ENCODE measurements around the gene NUB1. TPM values are rescaled to one million over a fixed set of nuclear protein-coding genes. Genes with fewer than 3 reads are reported as not detected.

Gene NUB1
- total and polyA plus RNA-seq, 12 donors, result 22.5 to 127 (median 48.6) TPM

DNA sequence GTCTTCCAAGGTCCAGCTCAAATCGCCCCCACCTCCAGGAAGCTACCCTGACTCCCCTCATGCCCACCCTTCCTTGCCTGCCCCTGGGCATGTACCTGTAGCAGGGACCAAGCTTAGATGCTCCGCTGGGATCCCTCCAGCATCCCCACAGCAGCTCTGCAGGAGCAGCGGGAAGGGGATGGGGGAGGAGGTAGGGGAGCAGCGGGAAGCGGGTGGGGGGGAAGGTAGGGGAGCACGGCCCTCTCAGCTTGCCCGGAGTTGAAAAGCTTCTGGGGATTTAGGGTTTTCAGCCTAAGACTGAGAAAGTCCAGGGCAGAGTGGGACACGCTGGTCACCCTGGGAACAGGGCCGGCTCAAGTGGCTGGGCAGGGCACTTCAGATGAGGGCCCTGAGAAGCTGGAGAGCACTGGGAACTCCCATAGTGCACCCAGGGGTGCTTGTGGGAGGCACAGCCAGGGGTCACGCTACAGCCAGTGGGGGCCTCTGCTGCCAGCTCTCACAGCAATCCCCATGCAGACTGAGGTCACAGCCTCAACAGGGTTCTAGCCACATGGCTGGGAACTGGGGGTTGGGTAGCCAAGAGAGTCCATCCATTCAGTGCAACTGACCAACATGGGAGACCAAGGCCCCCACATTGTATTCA lies 54.8 kb downstream of the NUB1 start:
- H3K9me3 ChIP-seq (replicated peaks in 1 of 3), result no peaks in the 10 kb centered on the region
- intact Hi-C loops (cut with DNase I), result no loop called here
- no peaks in the 10 kb centered on the region for H3K36me3 ChIP-seq (replicated peaks in 1 of 2)
- no peaks in the 10 kb centered on the region for H3K4me1 ChIP-seq (replicated peaks in 1 of 2)
- no peaks in the 10 kb centered on the region for H3K27me3 ChIP-seq
- no peak for DNase-seq
- H3K4me3 ChIP-seq, result no peak overlapping the region
- TF ChIP-seq POLR2A (IDR thresholded peaks at IDR 0.05), result no peak
- TF ChIP-seq, protein P1, sequence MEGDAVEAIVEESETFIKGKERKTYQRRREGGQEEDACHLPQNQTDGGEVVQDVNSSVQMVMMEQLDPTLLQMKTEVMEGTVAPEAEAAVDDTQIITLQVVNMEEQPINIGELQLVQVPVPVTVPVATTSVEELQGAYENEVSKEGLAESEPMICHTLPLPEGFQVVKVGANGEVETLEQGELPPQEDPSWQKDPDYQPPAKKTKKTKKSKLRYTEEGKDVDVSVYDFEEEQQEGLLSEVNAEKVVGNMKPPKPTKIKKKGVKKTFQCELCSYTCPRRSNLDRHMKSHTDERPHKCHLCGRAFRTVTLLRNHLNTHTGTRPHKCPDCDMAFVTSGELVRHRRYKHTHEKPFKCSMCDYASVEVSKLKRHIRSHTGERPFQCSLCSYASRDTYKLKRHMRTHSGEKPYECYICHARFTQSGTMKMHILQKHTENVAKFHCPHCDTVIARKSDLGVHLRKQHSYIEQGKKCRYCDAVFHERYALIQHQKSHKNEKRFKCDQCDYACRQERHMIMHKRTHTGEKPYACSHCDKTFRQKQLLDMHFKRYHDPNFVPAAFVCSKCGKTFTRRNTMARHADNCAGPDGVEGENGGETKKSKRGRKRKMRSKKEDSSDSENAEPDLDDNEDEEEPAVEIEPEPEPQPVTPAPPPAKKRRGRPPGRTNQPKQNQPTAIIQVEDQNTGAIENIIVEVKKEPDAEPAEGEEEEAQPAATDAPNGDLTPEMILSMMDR (IDR thresholded peaks at IDR 0.05), result no peak
- 76 to 94% (median 90%) methylated on average over 5 to 10 of the region's 10 CpGs for WGBS, 4 donors
- no peak overlapping the region for H3K27ac ChIP-seq

DNA sequence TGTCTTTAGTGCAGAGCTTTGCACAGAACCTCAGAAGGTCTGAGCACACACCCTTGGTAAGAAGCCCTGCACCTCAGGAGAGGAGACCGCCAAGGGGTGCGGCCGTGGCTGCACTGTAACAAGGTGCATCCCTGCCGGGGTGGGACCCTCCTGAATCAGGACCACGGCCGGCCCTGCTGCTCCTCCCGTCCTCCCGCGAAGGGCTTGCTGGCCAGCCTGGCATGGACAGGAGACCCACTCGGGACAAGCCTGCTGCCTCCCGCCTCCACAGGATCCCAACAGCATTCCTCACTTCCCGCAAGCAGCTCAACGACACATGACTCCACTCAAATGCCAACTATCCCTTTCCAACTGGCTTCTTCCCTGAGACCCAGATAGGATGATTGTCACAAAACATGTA lies 55.4 kb downstream of the NUB1 start:
- Histone ChIP-seq H3K36me3 (replicated peaks in 1 of 2) (no peaks in the 10 kb centered on the region), H3K9me3 (replicated peaks in 1 of 3) (no peaks in the 10 kb centered on the region), H3K27me3 (no peaks in the 10 kb centered on the region), H3K27ac (no peak overlapping the region), H3K4me3 (no peak overlapping the region), H3K4me1 (replicated peaks in 1 of 2) (no peaks in the 10 kb centered on the region)
- no peak for DNase-seq
- intact Hi-C loops (cut with DNase I), result no loop called here
- 80 to 94% (median 89%) methylated on average over 9 to 13 of the region's 13 CpGs for WGBS, 4 donors
- TF ChIP-seq, protein P1 (IDR thresholded peaks at IDR 0.05), result no peak
- no peak for TF ChIP-seq POLR2A (IDR thresholded peaks at IDR 0.05)

DNA sequence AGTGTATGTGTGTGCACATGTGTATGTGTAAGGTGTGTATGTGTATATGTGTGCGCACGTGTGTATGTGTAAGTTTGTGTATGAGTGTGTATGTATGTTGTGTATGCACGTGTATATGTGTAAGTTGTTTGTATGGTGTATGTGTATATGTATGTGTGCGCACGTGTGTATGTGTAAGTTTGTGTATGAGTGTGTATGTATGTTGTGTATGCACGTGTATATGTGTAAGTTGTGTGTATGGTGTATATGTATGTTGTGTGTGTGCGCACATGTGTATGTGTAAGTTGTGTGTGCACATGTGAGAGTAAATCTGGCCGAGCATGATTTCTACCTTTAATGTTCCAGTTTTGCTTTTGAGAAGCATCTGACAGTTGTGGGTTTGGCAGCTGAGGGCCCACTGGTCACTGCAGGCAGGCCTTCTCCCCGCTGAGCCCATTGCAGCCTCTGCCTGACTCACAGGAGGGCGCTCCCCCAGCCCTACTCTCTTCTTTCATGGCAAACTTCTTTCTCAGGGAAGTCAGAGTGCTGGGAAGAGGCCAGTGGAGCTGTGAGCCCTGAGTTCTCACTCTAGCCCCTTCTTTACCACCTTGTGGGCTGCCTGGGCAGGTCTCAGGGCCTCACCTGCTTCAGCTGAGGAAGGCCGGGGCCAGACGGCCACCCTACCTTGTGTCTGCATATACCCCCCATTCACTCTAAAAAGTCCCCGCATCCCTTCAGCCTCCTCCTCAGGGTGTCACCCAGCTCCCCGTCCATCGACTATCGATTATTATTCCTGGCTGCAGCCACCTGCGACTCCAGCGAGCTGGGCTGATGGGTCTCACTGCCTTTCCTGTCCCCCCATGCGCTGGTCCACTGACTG lies 57.1 kb downstream of the NUB1 start:
- intact Hi-C loops (cut with DNase I), result no loop called here
- TF ChIP-seq, protein P1 (IDR thresholded peaks at IDR 0.05), result no peak
- no peak for TF ChIP-seq POLR2A (IDR thresholded peaks at IDR 0.05)
- Histone ChIP-seq H3K27ac (no peak overlapping the region), H3K9me3 (replicated peaks in 1 of 3) (no peaks in the 10 kb centered on the region), H3K4me1 (replicated peaks in 1 of 2) (no peaks in the 10 kb centered on the region), H3K27me3 (no peaks in the 10 kb centered on the region), H3K4me3 (no peak overlapping the region), H3K36me3 (replicated peaks in 1 of 2) (no peaks in the 10 kb centered on the region)
- no peak for DNase-seq
- WGBS, 4 donors, result 87 to 90% (median 89%) methylated on average over 18 to 19 of the region's 19 CpGs

DNA sequence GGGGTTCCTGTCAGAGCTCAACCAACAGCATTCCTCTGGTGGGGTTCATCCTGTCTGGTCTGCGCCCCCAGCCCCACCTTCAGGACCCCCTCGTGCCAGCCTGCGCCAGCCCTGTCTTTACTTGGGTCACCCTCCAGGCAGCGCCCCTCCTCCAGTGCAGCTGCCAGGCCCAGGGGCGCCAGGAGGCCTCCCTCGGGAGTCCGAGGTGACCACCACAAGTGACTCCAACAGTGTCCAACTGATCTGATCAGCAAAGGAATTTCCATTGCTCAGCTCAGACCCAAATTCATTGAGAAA lies 57.6 kb downstream of the NUB1 start:
- Histone ChIP-seq H3K27ac (no peak overlapping the region), H3K4me1 (replicated peaks in 1 of 2) (no peaks in the 10 kb centered on the region), H3K27me3 (no peaks in the 10 kb centered on the region), H3K4me3 (no peak overlapping the region), H3K9me3 (replicated peaks in 1 of 3) (no peaks in the 10 kb centered on the region), H3K36me3 (replicated peaks in 1 of 2) (no peaks in the 10 kb centered on the region)
- no peak for TF ChIP-seq POLR2A (IDR thresholded peaks at IDR 0.05)
- intact Hi-C loops (cut with DNase I), result no loop called here
- WGBS, 4 donors, result 93 to 96% (median 94%) methylated on average over 7 of the region's 7 CpGs
- no peak for DNase-seq
